ENCODE results near the gene CAMK2N1. TPM values are rescaled to one million over a fixed set of nuclear protein-coding genes. Genes with fewer than 3 reads are reported as not detected.

The CAMK2N1 gene
- total RNA-seq, 1 experiment from 2014 or later = 55.0 TPM

DNA sequence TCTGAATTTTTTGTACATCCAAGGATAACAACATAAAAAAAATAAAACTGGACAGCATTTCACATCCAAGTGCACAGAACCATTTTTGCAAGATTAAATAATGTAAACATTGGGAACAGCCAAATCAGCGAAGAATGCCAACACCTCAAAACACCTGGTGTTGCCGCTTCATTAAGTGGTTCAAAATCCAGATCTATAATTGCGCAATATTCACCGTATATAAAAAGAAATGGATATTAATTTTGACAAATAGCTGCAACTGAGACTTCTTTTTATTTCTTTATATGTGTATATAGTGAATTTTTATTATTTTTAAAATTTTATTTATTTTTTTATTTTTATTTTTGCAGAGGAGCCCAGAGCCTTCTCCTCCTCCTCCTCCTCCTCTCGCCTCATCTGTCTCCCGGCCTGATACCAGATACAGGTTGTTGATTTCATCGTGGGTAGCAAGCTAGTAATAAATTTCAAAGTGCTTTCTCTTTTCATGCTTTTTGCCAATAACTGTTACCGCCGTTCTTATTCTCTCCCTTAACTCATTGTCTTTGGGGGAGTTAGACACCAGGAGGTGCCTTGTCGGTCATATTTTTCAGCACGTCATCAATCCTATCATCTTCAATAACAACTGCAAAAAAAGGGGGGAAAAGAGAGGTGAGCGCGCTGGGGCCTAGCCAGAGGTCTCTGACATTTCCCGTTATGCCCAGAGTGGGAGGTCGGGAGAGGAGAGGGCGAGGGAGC lies 2.7 kb downstream of the CAMK2N1 start:
- Histone ChIP-seq H3K4me3 (ENCODE audit: low read depth, low read length) (peak overlapping the region; percentile 68), H3K36me3 (ENCODE audit: control insufficient read depth, insufficient read depth, low read length) (0 out of 2 replicates have a peak, but pooled peaks cover 1% of the 10 kb centered on the region), H3K27me3 (replicated peaks; ENCODE audit: control insufficient read depth, insufficient read depth, low read length) (no peaks in the 10 kb centered on the region), H3K9me3 (no peaks in the 10 kb centered on the region), H3K4me1 (peaks cover 42% of the 10 kb centered on the region)
- Mint-ChIP-seq H3K27ac (ENCODE audit: unreplicated experiment) (peak overlapping the region; percentile 95), H3K4me3 (ENCODE audit: unreplicated experiment) (peak overlapping the region; percentile 89), H3K9me3 (ENCODE audit: unreplicated experiment) (no peaks in the 10 kb centered on the region), H3K4me1 (ENCODE audit: low read depth, unreplicated experiment) (peaks cover 43% of the 10 kb centered on the region), H3K27me3 (ENCODE audit: insufficient read depth, unreplicated experiment) (no peaks in the 10 kb centered on the region), H3K36me3 (ENCODE audit: insufficient read depth, unreplicated experiment) (peaks cover 17% of the 10 kb centered on the region)
- intact Hi-C loops (cut with micrococcal nuclease; ENCODE audit: unreplicated experiment) = no loop called here
- ChIA-PET POLR2A (interaction anchor here (0.6 kb wide), 1 partner anchor 20 kb away, joined by 4 read pairs; no protein-coding TSS in a partner anchor), CTCF (interaction anchor here (1.1 to 1.2 kb wide), 2 partner anchors 42 to 121 kb away, joined by 3 to 4 read pairs; no protein-coding TSS in a partner anchor)
- BruUV-seq (replicated peaks) = no TSS peak
- TF ChIP-seq, protein P1, sequence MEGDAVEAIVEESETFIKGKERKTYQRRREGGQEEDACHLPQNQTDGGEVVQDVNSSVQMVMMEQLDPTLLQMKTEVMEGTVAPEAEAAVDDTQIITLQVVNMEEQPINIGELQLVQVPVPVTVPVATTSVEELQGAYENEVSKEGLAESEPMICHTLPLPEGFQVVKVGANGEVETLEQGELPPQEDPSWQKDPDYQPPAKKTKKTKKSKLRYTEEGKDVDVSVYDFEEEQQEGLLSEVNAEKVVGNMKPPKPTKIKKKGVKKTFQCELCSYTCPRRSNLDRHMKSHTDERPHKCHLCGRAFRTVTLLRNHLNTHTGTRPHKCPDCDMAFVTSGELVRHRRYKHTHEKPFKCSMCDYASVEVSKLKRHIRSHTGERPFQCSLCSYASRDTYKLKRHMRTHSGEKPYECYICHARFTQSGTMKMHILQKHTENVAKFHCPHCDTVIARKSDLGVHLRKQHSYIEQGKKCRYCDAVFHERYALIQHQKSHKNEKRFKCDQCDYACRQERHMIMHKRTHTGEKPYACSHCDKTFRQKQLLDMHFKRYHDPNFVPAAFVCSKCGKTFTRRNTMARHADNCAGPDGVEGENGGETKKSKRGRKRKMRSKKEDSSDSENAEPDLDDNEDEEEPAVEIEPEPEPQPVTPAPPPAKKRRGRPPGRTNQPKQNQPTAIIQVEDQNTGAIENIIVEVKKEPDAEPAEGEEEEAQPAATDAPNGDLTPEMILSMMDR (IDR thresholded peaks at IDR 0.05; ENCODE audit: insufficient read depth in 1 of 2, low read depth in 1 of 2, low read length in 1 of 2, severe bottlenecking in 1 of 2, unreplicated experiment in 1 of 2) = no peak
- DNase-seq = no peak

DNA sequence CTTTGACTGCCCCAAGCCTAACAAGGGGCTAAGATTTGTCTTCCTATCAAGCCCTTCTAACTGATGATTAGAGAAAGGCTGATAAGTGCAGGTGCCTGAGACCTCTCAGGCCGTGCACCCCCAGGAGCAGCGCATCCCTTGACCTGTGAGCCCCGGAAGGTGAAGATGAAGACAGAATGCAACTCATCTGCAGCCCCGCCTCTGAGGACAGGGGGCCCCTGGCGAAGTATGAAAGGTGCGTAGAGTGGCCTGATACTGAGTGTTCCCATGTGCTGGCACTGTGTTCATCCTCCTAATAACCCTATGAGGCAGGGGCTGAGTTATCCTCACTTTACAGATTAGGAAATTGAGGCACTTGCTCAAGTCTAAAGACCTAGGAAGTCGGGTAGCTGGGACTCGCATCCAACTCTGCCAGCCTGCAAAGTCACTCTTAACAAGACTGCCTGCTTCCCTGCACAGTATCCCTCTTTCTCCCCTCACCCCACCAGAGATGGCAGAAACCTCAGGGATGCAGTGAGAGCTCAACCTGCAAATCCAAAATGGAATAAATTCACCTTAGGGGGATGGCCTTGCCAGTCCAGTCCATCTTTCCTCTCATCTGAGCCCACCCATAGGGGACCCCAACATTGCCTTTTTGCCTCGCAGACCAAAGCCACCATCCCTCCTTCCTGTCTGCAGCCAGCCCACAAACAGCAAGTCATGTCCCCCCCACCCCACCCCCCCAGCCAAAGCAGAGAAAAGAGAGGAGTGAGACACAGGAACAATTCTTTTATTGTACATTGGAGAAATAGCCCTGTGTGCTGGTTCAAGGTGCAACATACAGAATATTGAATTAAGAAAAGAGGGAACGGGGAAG lies 4.1 kb downstream of the CAMK2N1 start:
- H3K27me3 ChIP-seq (replicated peaks; ENCODE audit: control insufficient read depth, insufficient read depth, low read length) = no peaks in the 10 kb centered on the region
- peaks cover 56% of the 10 kb centered on the region for H3K4me1 ChIP-seq
- intact Hi-C loops (cut with micrococcal nuclease; ENCODE audit: unreplicated experiment) = no loop called here
- BruUV-seq (replicated peaks) = no TSS peak
- no peaks in the 10 kb centered on the region for H3K9me3 ChIP-seq
- H3K9me3 Mint-ChIP-seq (ENCODE audit: unreplicated experiment) = no peaks in the 10 kb centered on the region
- H3K36me3 ChIP-seq (ENCODE audit: control insufficient read depth, insufficient read depth, low read length) = 0 out of 2 replicates have a peak, but pooled peaks cover 1% of the 10 kb centered on the region
- no peak overlapping the region for H3K4me3 ChIP-seq (ENCODE audit: low read depth, low read length)
- H3K4me1 Mint-ChIP-seq (ENCODE audit: low read depth, unreplicated experiment) = peaks cover 47% of the 10 kb centered on the region
- POLR2A ChIA-PET = interaction anchor here (0.6 kb wide), 1 partner anchor 600 kb away, joined by 6 read pairs; no protein-coding TSS in a partner anchor
- TF ChIP-seq, protein P1 (IDR thresholded peaks at IDR 0.05; ENCODE audit: insufficient read depth in 1 of 2, low read depth in 1 of 2, low read length in 1 of 2, severe bottlenecking in 1 of 2, unreplicated experiment in 1 of 2) = no peak
- no peak for DNase-seq
- H3K4me3 Mint-ChIP-seq (ENCODE audit: unreplicated experiment) = peak overlapping the region; percentile 76
- H3K27me3 Mint-ChIP-seq (ENCODE audit: insufficient read depth, unreplicated experiment) = no peaks in the 10 kb centered on the region
- peak overlapping the region; percentile 82 for H3K27ac Mint-ChIP-seq (ENCODE audit: unreplicated experiment)
- peaks cover 17% of the 10 kb centered on the region for H3K36me3 Mint-ChIP-seq (ENCODE audit: insufficient read depth, unreplicated experiment)
- CTCF ChIA-PET = interaction anchor here (0.6 kb wide), 1 partner anchor 9 kb away, joined by 6 read pairs; no protein-coding TSS in a partner anchor
